ENCODE measurements around the gene TLR8. TPM values are rescaled to one million over a fixed set of nuclear protein-coding genes. Genes with fewer than 3 reads are reported as not detected.

TLR8 gene
- total and polyA plus RNA-seq, 10 of the 15 experiments (the other 5 are each of a cell fraction or from before 2014, with no cell fraction given), result 0.04 TPM; not detected in 9

- RAD21 ChIA-PET (ENCODE audit: unreplicated experiment), result interaction anchor here (1.0 to 15.5 kb wide), 11 partner anchors 8 to 533 kb away, joined by 3 to 549 read pairs (median 25); partner anchors contain the start of gene TMSB4X
- SMC1A ChIA-PET (ENCODE audit: uncharacterized antibody, unreplicated experiment), result interaction anchor here (1.2 to 18.8 kb wide), 9 partner anchors 7 to 533 kb away, joined by 3 to 632 read pairs (median 35); partner anchors contain the start of gene TMSB4X
- TF ChIP-seq NFXL1 (IDR thresholded peaks at IDR 0.05; ENCODE audit: borderline replicate concordance) (no peak), IKZF2 (IDR thresholded peaks at IDR 0.05) (peak in 1 of 2 experiments; percentile 10; a peak in 1 of 4 replicates), NR2C1 (IDR thresholded peaks at IDR 0.05) (no peak), RELA (IDR thresholded peaks at IDR 0.05; ENCODE audit: borderline replicate concordance, partially characterized antibody) (no peak), RAD21 (IDR thresholded peaks at IDR 0.05; ENCODE audit: insufficient read depth, low read depth, low read length) (no peak)
- POLR2A ChIA-PET, result interaction anchor here (1.3 to 7.7 kb wide), 5 partner anchors 19 to 133 kb away, joined by 3 to 138 read pairs (median 6); partner anchors contain the start of gene TMSB4X
- no TSS peak for BruUV-seq (replicated peaks)
- Histone ChIP-seq H3K4me3 (peak overlapping the region; percentile 32; the same call in 1 of the 2 replicates), H3K27ac (ENCODE audit: control insufficient read depth, insufficient read depth) (peak overlapping the region; percentile 99), H3K9ac (ENCODE audit: control insufficient read depth, insufficient read depth, low read length) (peak overlapping the region; percentile 65), H3K36me3 (ENCODE audit: control insufficient read depth in 2 of 2, insufficient read depth in 2 of 2, low read length in 1 of 2) (no peaks in the 10 kb centered on the region), H4K20me1 (ENCODE audit: control insufficient read depth, insufficient read depth) (no peaks in the 10 kb centered on the region), H3K4me1 (ENCODE audit: control insufficient read depth, insufficient read depth, low read length) (peaks cover 51% of the 10 kb centered on the region), H3K9me3 (replicated peaks; ENCODE audit: control insufficient read depth, insufficient read depth, low read length) (no peaks in the 10 kb centered on the region), H3K27me3 (replicated peaks in 1 of 2; ENCODE audit: control insufficient read depth in 2 of 2, insufficient read depth in 2 of 2, low read length in 1 of 2) (no peaks in the 10 kb centered on the region), H3K79me2 (ENCODE audit: control insufficient read depth, insufficient read depth, low read length) (peaks cover 33% of the 10 kb centered on the region), H3K4me2 (ENCODE audit: control insufficient read depth, insufficient read depth) (peak overlapping the region; percentile 53), H2AFZ (ENCODE audit: control insufficient read depth, low read depth, low read length) (no peak overlapping the region)
- intact Hi-C loops (cut with micrococcal nuclease; ENCODE audit: unreplicated experiment) (loop anchor here (10.0 kb wide), 1 partner anchor 740 kb away; no protein-coding TSS in a partner anchor), in situ Hi-C loops (cut with MboI) (loop anchor here (5.0 to 25.0 kb wide), 4 partner anchors 132 to 1070 kb away; partner anchors contain the start of genes GEMIN8 and TCEANC)
- CTCF ChIA-PET, result interaction anchor here (0.7 to 6.4 kb wide), 8 partner anchors 8 to 533 kb away, joined by 3 to 37 read pairs (median 8); no protein-coding TSS in a partner anchor
- FAIRE-seq (no peak), DNase-seq (ENCODE audit: low read depth, low spot score) (no peak), ATAC-seq (no peak)
- WGBS (ENCODE audit: insufficient coverage, insufficient replicate concordance, low lambda C conversion rate, missing lambda C conversion rate), result 48% methylated on average over 4 of the region's 4 CpGs
Measured at GRCh38 chrX:12954981-12955380, 48.6 kb downstream of the TLR8 start.
